ENCODE data around the gene MGAT4C. TPM values are rescaled to one million over a fixed set of nuclear protein-coding genes. Genes with fewer than 3 reads are reported as not detected.

MGAT4C gene
- total and polyA plus RNA-seq, 2 of the 8 experiments (the other 6 are each of a cell fraction or from before 2014, with no cell fraction given), result 1.6 to 2.5 TPM

DNA sequence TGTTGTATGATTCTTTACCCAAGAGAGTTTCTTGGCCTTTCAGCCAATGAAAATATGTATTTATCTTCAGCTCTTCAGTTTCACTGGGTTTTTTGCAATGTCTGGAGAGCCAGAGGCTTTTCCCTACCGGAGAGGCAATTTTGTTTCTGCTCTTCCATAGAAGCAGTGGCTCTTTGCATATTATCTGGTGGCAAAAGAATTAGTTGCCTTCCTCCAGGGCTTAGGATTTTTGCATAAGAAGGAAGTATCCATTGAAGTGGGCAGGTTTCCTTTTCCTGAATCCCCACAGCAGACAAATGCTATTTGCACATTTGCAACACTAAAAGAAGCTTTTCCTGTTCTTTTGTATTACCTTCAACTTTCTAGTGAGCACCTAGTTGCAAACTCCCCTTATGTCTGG, 306.9 kb downstream of the MGAT4C start (continued):
- TF ChIP-seq BCL11A (IDR thresholded peaks at IDR 0.05; ENCODE audit: low read depth in 2 of 2, low read length in 2 of 2), result no peak
- TF ChIP-seq, protein P1, sequence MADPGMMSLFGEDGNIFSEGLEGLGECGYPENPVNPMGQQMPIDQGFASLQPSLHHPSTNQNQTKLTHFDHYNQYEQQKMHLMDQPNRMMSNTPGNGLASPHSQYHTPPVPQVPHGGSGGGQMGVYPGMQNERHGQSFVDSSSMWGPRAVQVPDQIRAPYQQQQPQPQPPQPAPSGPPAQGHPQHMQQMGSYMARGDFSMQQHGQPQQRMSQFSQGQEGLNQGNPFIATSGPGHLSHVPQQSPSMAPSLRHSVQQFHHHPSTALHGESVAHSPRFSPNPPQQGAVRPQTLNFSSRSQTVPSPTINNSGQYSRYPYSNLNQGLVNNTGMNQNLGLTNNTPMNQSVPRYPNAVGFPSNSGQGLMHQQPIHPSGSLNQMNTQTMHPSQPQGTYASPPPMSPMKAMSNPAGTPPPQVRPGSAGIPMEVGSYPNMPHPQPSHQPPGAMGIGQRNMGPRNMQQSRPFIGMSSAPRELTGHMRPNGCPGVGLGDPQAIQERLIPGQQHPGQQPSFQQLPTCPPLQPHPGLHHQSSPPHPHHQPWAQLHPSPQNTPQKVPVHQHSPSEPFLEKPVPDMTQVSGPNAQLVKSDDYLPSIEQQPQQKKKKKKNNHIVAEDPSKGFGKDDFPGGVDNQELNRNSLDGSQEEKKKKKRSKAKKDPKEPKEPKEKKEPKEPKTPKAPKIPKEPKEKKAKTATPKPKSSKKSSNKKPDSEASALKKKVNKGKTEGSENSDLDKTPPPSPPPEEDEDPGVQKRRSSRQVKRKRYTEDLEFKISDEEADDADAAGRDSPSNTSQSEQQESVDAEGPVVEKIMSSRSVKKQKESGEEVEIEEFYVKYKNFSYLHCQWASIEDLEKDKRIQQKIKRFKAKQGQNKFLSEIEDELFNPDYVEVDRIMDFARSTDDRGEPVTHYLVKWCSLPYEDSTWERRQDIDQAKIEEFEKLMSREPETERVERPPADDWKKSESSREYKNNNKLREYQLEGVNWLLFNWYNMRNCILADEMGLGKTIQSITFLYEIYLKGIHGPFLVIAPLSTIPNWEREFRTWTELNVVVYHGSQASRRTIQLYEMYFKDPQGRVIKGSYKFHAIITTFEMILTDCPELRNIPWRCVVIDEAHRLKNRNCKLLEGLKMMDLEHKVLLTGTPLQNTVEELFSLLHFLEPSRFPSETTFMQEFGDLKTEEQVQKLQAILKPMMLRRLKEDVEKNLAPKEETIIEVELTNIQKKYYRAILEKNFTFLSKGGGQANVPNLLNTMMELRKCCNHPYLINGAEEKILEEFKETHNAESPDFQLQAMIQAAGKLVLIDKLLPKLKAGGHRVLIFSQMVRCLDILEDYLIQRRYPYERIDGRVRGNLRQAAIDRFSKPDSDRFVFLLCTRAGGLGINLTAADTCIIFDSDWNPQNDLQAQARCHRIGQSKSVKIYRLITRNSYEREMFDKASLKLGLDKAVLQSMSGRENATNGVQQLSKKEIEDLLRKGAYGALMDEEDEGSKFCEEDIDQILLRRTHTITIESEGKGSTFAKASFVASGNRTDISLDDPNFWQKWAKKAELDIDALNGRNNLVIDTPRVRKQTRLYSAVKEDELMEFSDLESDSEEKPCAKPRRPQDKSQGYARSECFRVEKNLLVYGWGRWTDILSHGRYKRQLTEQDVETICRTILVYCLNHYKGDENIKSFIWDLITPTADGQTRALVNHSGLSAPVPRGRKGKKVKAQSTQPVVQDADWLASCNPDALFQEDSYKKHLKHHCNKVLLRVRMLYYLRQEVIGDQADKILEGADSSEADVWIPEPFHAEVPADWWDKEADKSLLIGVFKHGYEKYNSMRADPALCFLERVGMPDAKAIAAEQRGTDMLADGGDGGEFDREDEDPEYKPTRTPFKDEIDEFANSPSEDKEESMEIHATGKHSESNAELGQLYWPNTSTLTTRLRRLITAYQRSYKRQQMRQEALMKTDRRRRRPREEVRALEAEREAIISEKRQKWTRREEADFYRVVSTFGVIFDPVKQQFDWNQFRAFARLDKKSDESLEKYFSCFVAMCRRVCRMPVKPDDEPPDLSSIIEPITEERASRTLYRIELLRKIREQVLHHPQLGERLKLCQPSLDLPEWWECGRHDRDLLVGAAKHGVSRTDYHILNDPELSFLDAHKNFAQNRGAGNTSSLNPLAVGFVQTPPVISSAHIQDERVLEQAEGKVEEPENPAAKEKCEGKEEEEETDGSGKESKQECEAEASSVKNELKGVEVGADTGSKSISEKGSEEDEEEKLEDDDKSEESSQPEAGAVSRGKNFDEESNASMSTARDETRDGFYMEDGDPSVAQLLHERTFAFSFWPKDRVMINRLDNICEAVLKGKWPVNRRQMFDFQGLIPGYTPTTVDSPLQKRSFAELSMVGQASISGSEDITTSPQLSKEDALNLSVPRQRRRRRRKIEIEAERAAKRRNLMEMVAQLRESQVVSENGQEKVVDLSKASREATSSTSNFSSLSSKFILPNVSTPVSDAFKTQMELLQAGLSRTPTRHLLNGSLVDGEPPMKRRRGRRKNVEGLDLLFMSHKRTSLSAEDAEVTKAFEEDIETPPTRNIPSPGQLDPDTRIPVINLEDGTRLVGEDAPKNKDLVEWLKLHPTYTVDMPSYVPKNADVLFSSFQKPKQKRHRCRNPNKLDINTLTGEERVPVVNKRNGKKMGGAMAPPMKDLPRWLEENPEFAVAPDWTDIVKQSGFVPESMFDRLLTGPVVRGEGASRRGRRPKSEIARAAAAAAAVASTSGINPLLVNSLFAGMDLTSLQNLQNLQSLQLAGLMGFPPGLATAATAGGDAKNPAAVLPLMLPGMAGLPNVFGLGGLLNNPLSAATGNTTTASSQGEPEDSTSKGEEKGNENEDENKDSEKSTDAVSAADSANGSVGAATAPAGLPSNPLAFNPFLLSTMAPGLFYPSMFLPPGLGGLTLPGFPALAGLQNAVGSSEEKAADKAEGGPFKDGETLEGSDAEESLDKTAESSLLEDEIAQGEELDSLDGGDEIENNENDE (IDR thresholded peaks at IDR 0.05; ENCODE audit: insufficient replicate concordance, low read length), result peak; percentile 86
- no peak for TF ChIP-seq JUN (IDR thresholded peaks at IDR 0.05; ENCODE audit: low read depth, low read length)

Measured in H1 (cell line).